ENCODE data around the gene PAGE5. TPM values are rescaled to one million over a fixed set of nuclear protein-coding genes. Genes with fewer than 3 reads are reported as not detected.

Gene PAGE5
- total and polyA plus RNA-seq, 4 donors = not detected

- Histone ChIP-seq H3K27me3 (ENCODE audit: control insufficient read depth in 3 of 3, insufficient read depth in 3 of 3, low read length in 2 of 3) (no peaks in the 10 kb centered on the region), H3K9me3 (ENCODE audit: control insufficient read depth in 4 of 4, insufficient read depth in 3 of 4, low read length in 3 of 4) (no peaks in the 10 kb centered on the region), H3K9ac (ENCODE audit: insufficient read depth in 1 of 2, low read length in 2 of 2) (no peak overlapping the region), H3K27ac (ENCODE audit: low read depth in 1 of 2, low read length in 1 of 2) (no peak overlapping the region), H3K4me1 (ENCODE audit: control insufficient read depth in 5 of 5, insufficient read depth in 5 of 5, low read length in 5 of 5) (no peaks in the 10 kb centered on the region), H3K4me3 (no peak overlapping the region), H3K36me3 (ENCODE audit: control insufficient read depth in 4 of 4, insufficient read depth in 4 of 4, low read length in 4 of 4) (no peaks in the 10 kb centered on the region)
- 36 to 61% methylated on average over 2 to 3 of the region's 3 CpGs for WGBS, 2 donors
- TF ChIP-seq CTCF (IDR thresholded peaks at IDR 0.05; ENCODE audit: control extremely low read depth, extremely low read depth) = no peak
- ATAC-seq (ENCODE audit: insufficient read depth, low FRiP score) (no peak), DNase-seq (no peak)
Measured at GRCh38 chrX:55201930-55202579, 18.1 kb upstream of the PAGE5 start.

DNA sequence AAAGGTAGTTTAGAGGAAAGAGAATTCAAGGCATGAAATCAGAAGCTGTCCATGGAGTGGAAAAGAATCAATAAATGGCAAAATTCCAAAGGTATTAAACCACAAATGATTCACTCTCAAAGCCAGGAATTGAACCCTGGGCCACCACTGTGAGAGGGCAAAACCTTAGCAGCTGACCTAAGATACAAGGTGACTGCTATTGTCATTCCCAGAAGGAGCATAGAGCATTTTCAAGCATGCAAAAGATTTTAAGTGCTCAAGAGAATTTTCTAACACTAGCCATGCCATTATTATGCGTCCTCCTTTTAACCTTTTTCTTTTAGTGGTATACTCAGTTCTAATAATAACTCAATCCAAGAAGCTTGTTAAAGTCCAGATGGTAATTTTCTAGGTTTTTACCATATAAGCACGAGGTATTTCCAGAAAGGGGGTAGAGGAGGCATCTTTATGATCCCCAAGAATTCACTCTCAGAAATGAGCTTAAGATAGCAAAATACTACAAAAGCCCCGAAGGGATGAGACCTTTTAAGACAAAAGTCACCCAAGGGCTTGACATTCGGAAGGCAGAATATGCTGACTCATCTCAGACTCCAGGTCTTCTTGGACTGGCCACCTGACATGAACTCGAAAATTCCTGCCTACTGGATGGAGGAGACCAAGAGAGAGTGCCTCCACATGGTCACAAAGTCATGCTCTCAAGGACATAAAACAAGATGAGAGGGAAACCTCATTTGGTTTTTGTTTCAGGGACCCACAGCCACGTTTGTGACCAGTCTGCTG lies 13.8 kb upstream of the PAGE5 start:
- no peak for TF ChIP-seq CTCF (IDR thresholded peaks at IDR 0.05; ENCODE audit: control extremely low read depth, extremely low read depth)
- DNase-seq (no peak), ATAC-seq (ENCODE audit: insufficient read depth, low FRiP score) (no peak)
- H3K27ac ChIP-seq (ENCODE audit: low read depth in 1 of 2, low read length in 1 of 2) = no peak overlapping the region
- no peaks in the 10 kb centered on the region for H3K9me3 ChIP-seq (ENCODE audit: control insufficient read depth in 4 of 4, insufficient read depth in 3 of 4, low read length in 3 of 4)
- H3K9ac ChIP-seq (ENCODE audit: insufficient read depth in 1 of 2, low read length in 2 of 2) = no peak overlapping the region
- no peaks in the 10 kb centered on the region for H3K27me3 ChIP-seq (ENCODE audit: control insufficient read depth in 3 of 3, insufficient read depth in 3 of 3, low read length in 2 of 3)
- no peaks in the 10 kb centered on the region for H3K4me1 ChIP-seq (ENCODE audit: control insufficient read depth in 5 of 5, insufficient read depth in 5 of 5, low read length in 5 of 5)
- H3K36me3 ChIP-seq (ENCODE audit: control insufficient read depth in 4 of 4, insufficient read depth in 4 of 4, low read length in 4 of 4) = no peaks in the 10 kb centered on the region
- 49 to 76% methylated on average over 6 of the region's 6 CpGs for WGBS, 2 donors
- H3K4me3 ChIP-seq = no peak overlapping the region

GRCh38 chrX:55210931-55211677 lies 9.0 kb upstream of the PAGE5 start:
- DNase-seq (no peak), ATAC-seq (ENCODE audit: insufficient read depth, low FRiP score) (no peak)
- Histone ChIP-seq H3K9me3 (ENCODE audit: control insufficient read depth in 4 of 4, insufficient read depth in 3 of 4, low read length in 3 of 4) (no peaks in the 10 kb centered on the region), H3K27me3 (ENCODE audit: control insufficient read depth in 3 of 3, insufficient read depth in 3 of 3, low read length in 2 of 3) (no peaks in the 10 kb centered on the region), H3K9ac (ENCODE audit: insufficient read depth in 1 of 2, low read length in 2 of 2) (no peak overlapping the region), H3K4me3 (no peak overlapping the region), H3K36me3 (ENCODE audit: control insufficient read depth in 4 of 4, insufficient read depth in 4 of 4, low read length in 4 of 4) (no peaks in the 10 kb centered on the region), H3K27ac (ENCODE audit: low read depth in 1 of 2, low read length in 1 of 2) (no peak overlapping the region), H3K4me1 (ENCODE audit: control insufficient read depth in 5 of 5, insufficient read depth in 5 of 5, low read length in 5 of 5) (no peaks in the 10 kb centered on the region)
- 73 to 89% methylated on average over 13 of the region's 13 CpGs for WGBS, 2 donors
- no peak for TF ChIP-seq CTCF (IDR thresholded peaks at IDR 0.05; ENCODE audit: control extremely low read depth, extremely low read depth)

All from lung (tissue), 12 donors.